GM12892 (cell line): ENCODE results near the gene HSPH1.

Experiments used
- POLR2AphosphoS5 ChIP-seq: IDR thresholded peaks from 2 replicates; pipeline ENCODE4 v1.6.1; 2011; ENCODE audit warnings: low read depth, low read length, control low read depth
- TAF1 ChIP-seq: IDR thresholded peaks from 2 replicates; pipeline ENCODE4 v1.6.1; 2011; ENCODE audit warnings: low read depth, mild to moderate bottlenecking, control low read depth, low read length, borderline replicate concordance

- TF ChIP-seq TAF1: no peak
- no peak for TF ChIP-seq POLR2AphosphoS5
These were observed 72.8 kb downstream of the HSPH1 start for GRCh38 chr13:31088826-31089420.
